IPS-15b (cell line): Measurements from ENCODE around the gene DDIT3.
"Not testable (repeated sequence)": the region's sequence is repeated elsewhere in the genome, so short reads cannot be mapped to it uniquely, and the experiment has no call there.

Source experiments
- H3K27me3 ChIP-seq: one replicate; pipeline ENCODE4 v1.6.1; 2013; ENCODE audit warnings: low read length; ENCODE audit not compliant: control insufficient read depth, insufficient read depth
- H3K36me3 ChIP-seq: one replicate; pipeline ENCODE4 v1.6.1; 2013; ENCODE audit warnings: low read length; ENCODE audit not compliant: control insufficient read depth, insufficient read depth
- H3K4me1 ChIP-seq: one replicate; pipeline ENCODE4 v1.6.1; 2013; ENCODE audit warnings: mild to moderate bottlenecking, low read length; ENCODE audit not compliant: control insufficient read depth, insufficient read depth
- H3K4me3 ChIP-seq: one replicate; pipeline ENCODE4 v1.5.1; 2013; ENCODE audit warnings: low read depth, low read length
- H3K9ac ChIP-seq: one replicate; pipeline ENCODE4 v1.6.1; 2013; ENCODE audit warnings: low read depth, mild to moderate bottlenecking, low read length
- H3K9me3 ChIP-seq: one replicate; pipeline ENCODE4 v1.6.1; 2013; ENCODE audit warnings: mild to moderate bottlenecking, low read length; ENCODE audit not compliant: control insufficient read depth, insufficient read depth

Gene DDIT3

DNA sequence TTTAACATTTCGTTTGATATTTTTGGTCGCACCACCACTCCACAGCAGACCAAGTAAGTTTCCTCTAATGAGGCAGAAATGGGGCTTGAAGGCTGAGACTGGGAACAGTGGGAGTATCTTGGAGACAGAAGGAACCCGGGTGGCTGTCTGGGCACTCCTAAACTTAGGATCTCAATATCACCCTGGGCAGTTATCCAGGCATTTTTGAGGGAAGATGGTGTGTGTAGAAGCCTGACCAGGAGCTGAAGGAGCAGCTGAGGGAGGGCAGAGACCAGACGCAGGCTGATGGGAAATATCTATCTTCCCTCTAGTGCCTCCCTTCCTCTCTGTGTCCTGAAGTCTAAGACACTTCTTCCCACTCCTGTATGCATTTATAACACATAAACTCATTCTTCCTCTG is 21.7 kb downstream of the DDIT3 start:
- H3K9me3 ChIP-seq = no peaks in the 10 kb centered on the region
- no peak overlapping the region for H3K9ac ChIP-seq
- peaks cover 51% of the 10 kb centered on the region for H3K36me3 ChIP-seq
- no peaks in the 10 kb centered on the region for H3K4me1 ChIP-seq
- no peaks in the 10 kb centered on the region for H3K27me3 ChIP-seq
- H3K4me3 ChIP-seq = no peak overlapping the region

DNA sequence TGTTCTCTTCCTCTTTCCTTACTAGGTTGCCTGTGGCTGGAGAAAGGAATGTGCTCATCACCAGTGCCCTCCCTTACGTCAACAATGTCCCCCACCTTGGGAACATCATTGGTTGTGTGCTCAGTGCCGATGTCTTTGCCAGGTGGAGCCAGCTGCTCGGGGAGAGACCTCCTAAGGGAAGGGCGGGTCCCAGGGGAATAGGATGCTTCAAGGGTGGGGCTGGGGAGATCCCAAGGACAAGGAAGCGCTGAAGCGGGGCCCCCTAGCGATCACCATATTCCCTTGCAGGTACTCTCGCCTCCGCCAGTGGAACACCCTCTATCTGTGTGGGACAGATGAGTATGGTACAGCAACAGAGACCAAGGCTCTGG is 22.2 kb downstream of the DDIT3 start:
- Histone ChIP-seq H3K4me1 (no peaks in the 10 kb centered on the region), H3K36me3 (peaks cover 51% of the 10 kb centered on the region), H3K9ac (no peak overlapping the region), H3K9me3 (no peaks in the 10 kb centered on the region), H3K27me3 (no peaks in the 10 kb centered on the region), H3K4me3 (no peak overlapping the region)

DNA sequence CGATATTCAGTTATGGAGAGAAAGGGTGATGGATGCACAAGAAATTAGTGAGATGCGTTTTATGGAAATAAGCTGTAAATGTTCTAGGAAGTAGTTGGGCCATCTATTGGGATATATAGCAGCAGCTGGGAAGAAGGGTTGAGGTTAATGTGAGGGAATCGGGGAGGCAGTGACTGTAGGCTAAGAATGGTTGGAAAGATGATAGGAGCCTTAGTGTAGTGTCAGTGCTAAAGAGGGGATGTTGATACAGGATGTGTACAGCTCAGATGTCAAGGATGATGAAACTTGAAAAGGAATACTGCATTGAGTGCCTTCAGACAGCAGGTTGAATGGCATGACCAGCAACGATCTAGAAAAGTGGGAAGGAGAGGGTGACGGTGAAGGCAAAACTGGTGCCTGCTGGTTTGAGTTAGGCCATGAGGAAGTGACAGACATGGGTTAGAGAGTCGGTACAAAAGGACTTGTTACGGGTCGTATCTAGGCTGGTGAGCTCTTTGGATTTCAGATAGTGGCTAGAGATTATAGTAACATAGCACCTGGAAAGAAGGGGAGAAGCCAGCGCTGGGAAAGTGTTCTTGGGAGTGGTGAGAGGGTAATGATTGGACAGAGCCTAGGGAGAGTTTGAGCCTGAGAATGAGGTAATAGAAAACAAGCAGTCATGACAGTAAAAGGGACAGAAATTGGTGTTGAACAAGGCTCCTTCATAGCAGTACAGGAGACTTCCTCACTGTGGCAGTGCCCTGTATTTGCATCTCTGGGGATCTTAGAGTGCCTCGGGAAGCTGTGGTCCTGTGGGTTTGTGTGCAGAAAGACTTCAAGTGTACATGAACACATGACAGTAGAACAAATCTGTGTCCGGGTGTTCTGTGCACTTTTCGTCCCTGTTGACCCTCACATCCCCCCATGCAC is 22.8 kb downstream of the DDIT3 start:
- no peak overlapping the region for H3K9ac ChIP-seq
- H3K27me3 ChIP-seq = no peaks in the 10 kb centered on the region
- no peak overlapping the region for H3K4me3 ChIP-seq
- H3K9me3 ChIP-seq = no peaks in the 10 kb centered on the region
- H3K36me3 ChIP-seq = peaks cover 56% of the 10 kb centered on the region
- no peaks in the 10 kb centered on the region for H3K4me1 ChIP-seq

DNA sequence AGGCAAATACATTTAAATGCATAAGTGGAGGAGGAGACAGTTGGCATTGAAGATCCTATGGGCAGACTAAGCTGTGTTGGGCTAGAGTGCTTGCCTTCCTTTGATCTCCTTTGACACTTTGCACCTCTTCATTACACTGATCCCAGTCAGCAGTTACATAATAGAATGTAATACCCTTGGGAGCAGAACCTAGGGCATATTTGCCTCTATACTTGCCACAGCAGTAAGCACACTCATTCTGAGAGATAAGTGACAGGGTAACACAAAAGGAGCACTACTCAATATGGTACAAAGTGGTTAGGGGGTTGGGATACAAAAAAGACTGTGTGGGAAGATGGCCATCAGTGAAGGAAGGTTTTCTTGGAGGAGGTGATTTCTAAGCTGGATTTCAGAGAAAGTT is 23.5 kb downstream of the DDIT3 start:
- no peak overlapping the region for H3K4me3 ChIP-seq
- no peak overlapping the region for H3K9ac ChIP-seq
- H3K9me3 ChIP-seq = no peaks in the 10 kb centered on the region
- H3K27me3 ChIP-seq = no peaks in the 10 kb centered on the region
- H3K4me1 ChIP-seq = no peaks in the 10 kb centered on the region
- H3K36me3 ChIP-seq = peaks cover 58% of the 10 kb centered on the region

DNA sequence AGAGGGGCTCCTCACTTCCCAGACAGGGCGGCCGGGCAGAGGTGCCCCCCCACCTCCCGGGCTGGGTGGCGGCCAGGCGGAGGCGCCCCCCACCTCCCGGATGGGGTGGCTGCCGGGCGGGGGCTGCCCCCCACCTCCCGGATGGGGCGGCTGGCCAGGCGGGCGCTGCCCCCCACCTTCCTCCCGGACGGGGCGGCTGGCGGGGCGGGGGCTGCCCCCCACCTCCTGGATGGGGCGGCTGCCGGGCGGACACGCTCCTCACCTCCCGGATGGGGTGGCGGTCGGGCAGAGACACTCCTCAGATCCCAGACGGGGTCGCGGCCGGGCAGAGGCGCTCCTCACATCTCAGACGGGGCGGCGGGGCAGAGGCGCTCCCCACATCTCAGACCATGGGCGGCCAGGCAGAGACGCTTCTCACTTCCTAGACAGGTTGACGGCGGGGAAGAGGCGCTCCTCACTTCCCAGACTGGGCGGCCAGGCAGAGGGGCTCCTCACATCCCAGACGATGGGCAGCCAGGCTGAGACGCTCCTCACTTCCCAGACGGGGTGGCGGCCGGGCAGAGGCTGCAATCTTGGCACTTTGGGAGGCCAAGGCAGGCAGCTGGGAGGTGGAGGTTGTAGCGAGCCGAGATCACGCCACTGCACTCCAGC is 25.1 kb downstream of the DDIT3 start:
- H3K9me3 ChIP-seq, H3K4me3 ChIP-seq, H3K27me3 ChIP-seq, H3K9ac ChIP-seq, H3K4me1 ChIP-seq: not testable (repeated sequence)
- H3K36me3 ChIP-seq = peaks cover 55% of the 10 kb centered on the region

- peaks cover 41% of the 10 kb centered on the region for H3K36me3 ChIP-seq
- H3K9ac ChIP-seq = no peak overlapping the region
- H3K27me3 ChIP-seq = no peaks in the 10 kb centered on the region
- H3K4me3 ChIP-seq = no peak overlapping the region
- no peaks in the 10 kb centered on the region for H3K9me3 ChIP-seq
- no peaks in the 10 kb centered on the region for H3K4me1 ChIP-seq
Measured at GRCh38 chr12:57491393-57492280, 28.7 kb downstream of the DDIT3 start.

DNA sequence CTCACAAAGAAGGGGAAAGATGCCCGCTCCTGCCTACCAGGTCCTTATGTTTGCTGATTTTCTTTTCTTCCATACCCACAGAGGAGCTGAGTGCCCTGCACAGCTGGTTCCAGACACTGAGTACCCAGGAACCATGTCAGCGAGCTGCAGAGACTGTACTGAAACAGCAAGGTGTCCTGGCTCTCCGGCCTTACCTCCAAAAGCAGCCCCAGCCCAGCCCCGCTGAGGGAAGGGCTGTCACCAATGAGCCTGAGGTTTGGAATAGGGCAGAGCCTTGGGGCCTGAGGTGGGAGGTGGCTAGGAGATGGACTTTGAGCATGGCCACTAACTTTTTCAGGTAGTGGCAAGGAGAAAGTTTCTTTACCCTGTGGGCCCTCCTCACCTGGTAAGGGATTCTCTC is 30.2 kb downstream of the DDIT3 start:
- H3K4me3 ChIP-seq = no peak overlapping the region
- H3K9me3 ChIP-seq = no peaks in the 10 kb centered on the region
- H3K27me3 ChIP-seq = no peaks in the 10 kb centered on the region
- peaks cover 35% of the 10 kb centered on the region for H3K36me3 ChIP-seq
- no peaks in the 10 kb centered on the region for H3K4me1 ChIP-seq
- no peak overlapping the region for H3K9ac ChIP-seq

- H3K36me3 ChIP-seq = peaks cover 34% of the 10 kb centered on the region
- peak overlapping the region; percentile 96 for H3K4me3 ChIP-seq
- H3K9ac ChIP-seq = peak overlapping the region; percentile 17
Measured at GRCh38 chr12:57489157-57489641, 31.1 kb downstream of the DDIT3 start.

GRCh38 chr12:57488402-57489156 is 31.7 kb downstream of the DDIT3 start:
- Histone ChIP-seq H3K9ac (peak overlapping the region; percentile 97), H3K4me3 (peak overlapping the region; percentile 96), H3K4me1 (peaks cover under 1% of the 10 kb centered on the region), H3K9me3 (no peaks in the 10 kb centered on the region), H3K27me3 (no peaks in the 10 kb centered on the region), H3K36me3 (peaks cover 32% of the 10 kb centered on the region)

More at GRCh38 chr12:57489157-57489641, 31.1 kb downstream of the DDIT3 start:
- Histone ChIP-seq H3K9me3 (no peaks in the 10 kb centered on the region), H3K27me3 (no peaks in the 10 kb centered on the region), H3K4me1 (no peaks in the 10 kb centered on the region)

DNA sequence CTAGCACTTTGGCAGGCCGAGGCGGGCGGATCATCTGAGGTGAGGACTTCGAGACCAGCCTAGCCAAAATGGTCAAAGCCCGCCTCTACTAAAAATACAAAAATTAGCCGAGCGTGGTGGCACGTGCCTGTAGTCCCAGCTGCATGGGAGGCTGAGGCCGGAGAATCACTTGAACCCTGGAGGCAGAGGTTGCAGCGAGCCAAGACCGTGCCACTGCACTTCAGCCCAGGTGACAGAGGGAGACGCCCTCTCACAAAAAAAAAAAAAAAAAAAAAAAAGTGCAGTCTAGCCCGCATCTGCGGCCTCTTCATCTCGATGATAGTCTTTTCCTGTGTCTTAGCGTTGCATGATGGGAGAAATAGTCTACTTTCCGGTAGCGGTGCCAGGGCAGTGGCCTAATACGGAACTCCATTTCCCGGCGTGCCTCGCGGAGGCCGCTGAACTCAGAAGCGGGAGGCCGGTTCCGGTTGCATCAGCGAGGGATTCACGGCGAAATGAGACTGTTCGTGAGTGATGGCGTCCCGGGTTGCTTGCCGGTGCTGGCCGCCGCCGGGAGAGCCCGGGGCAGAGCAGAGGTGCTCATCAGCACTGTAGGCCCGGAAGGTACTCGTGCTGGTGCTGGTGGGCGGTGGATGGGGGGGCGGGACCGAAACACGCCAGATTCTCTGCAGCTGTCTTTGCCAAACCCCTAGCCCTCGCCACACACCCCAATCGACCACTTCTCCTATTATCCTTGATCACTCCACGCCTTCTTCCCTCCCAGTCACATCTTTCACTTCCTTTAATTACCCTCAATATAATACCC is 32.5 kb downstream of the DDIT3 start, which contains the start of gene MARS1:
Gene MARS1 (plus strand): TSS at position 472 of the 805 bp plus-strand sequence. CDS start 23 bp downstream, at position 495.
- Histone ChIP-seq H3K36me3 (peaks cover 30% of the 10 kb centered on the region), H3K9ac (peak within 1 kb of the TSS; percentile 97), H3K9me3 (no peaks in the 10 kb centered on the region), H3K4me1 (peaks cover 5% of the 10 kb centered on the region), H3K27me3 (no peaks in the 10 kb centered on the region), H3K4me3 (peak within 1 kb of the TSS; percentile 96)
